Measurements from ENCODE around the gene DGKD.

DGKD gene

DNA sequence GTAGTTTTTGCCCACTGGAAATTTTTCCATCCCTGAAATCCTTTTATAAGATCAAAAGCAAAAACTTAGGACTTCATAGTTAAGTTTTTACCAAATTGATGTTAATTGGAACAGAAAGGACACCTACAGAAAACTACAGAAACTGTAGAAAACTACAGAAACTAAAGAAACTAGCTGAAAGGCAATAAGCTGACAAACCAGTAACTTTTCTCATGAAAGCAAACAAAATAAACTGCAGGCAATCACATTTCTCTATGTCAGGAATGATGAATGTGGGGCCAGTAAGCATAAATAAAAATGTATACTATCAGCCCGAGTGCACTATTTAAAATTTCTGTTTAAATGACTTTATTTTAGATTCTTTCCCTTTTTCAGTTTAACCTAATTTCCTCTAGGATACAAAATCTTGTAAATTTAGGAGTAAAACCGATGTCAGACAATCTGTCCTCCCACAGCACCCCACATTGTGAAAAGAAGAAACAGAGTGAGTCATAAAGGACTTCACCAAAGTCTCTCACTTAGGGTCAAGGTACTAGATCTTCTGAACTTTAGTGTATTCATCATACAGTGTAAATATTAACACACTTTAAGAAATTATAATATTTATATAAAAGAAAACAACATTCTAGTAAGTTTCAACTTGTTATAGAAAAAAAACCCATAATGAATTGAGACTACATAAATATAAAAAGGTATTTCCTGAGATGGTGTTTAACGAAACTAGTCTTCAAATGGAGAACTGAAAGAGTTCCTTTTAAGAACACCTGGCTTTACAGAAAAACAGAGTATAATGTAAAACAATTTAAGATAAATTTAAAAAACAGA is 165.7 kb downstream of the DGKD start:
- H3K9ac ChIP-seq (ENCODE audit: low read depth, low read length, poor library complexity, severe bottlenecking) = no peak overlapping the region
- H2AFZ ChIP-seq (ENCODE audit: low read length) = no peak overlapping the region
- H3K27me3 ChIP-seq (ENCODE audit: insufficient read depth, low read length, poor library complexity, severe bottlenecking) = no peaks in the 10 kb centered on the region
- H3K4me2 ChIP-seq (ENCODE audit: low read depth, low read length, poor library complexity, severe bottlenecking) = no peak overlapping the region
- no peaks in the 10 kb centered on the region for H3K36me3 ChIP-seq (ENCODE audit: insufficient read depth, low read length)
- H4K20me1 ChIP-seq (ENCODE audit: insufficient read depth, low read length, poor library complexity, severe bottlenecking) = no peaks in the 10 kb centered on the region
- no peaks in the 10 kb centered on the region for H3K9me3 ChIP-seq (ENCODE audit: insufficient read depth, low read depth, low read length)
- H3K9me2 ChIP-seq (replicated peaks; ENCODE audit: low read depth, low read length) = no peaks in the 10 kb centered on the region
- no peaks in the 10 kb centered on the region for H3K4me1 ChIP-seq (ENCODE audit: insufficient read depth, low read length, poor library complexity, severe bottlenecking)
- H3K4me3 ChIP-seq (ENCODE audit: low read length, poor library complexity, severe bottlenecking) = no peak overlapping the region
- no peaks in the 10 kb centered on the region for H3F3A ChIP-seq (ENCODE audit: low read depth)
- no peaks in the 10 kb centered on the region for H3K79me2 ChIP-seq (ENCODE audit: insufficient read depth, low read length)
- TF ChIP-seq, protein P1, sequence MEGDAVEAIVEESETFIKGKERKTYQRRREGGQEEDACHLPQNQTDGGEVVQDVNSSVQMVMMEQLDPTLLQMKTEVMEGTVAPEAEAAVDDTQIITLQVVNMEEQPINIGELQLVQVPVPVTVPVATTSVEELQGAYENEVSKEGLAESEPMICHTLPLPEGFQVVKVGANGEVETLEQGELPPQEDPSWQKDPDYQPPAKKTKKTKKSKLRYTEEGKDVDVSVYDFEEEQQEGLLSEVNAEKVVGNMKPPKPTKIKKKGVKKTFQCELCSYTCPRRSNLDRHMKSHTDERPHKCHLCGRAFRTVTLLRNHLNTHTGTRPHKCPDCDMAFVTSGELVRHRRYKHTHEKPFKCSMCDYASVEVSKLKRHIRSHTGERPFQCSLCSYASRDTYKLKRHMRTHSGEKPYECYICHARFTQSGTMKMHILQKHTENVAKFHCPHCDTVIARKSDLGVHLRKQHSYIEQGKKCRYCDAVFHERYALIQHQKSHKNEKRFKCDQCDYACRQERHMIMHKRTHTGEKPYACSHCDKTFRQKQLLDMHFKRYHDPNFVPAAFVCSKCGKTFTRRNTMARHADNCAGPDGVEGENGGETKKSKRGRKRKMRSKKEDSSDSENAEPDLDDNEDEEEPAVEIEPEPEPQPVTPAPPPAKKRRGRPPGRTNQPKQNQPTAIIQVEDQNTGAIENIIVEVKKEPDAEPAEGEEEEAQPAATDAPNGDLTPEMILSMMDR (conservative IDR thresholded peaks at IDR 0.05; ENCODE audit: low read length) = no peak
- no peak for TF ChIP-seq EZH2phosphoT487 (IDR thresholded peaks at IDR 0.05; ENCODE audit: borderline replicate concordance)

All from Loucy (cell line).